NT2/D1 (cell line): ENCODE measurements around the gene PHLDA3.

Experiments
- SUZ12 ChIP-seq: IDR thresholded peaks from 2 replicates; pipeline ENCODE4 v1.6.1; 2011; ENCODE audit not compliant: insufficient read length, insufficient read depth; ENCODE audit errors: extremely low read depth
- YY1 ChIP-seq: IDR thresholded peaks from 2 replicates; pipeline ENCODE4 v1.6.1; 2011; ENCODE audit not compliant: insufficient read length, insufficient read depth
- ZNF274 ChIP-seq: IDR thresholded peaks from 2 replicates; pipeline ENCODE4 v1.6.1; 2011; ENCODE audit warnings: mild to moderate bottlenecking, low read depth, low read length

DNA sequence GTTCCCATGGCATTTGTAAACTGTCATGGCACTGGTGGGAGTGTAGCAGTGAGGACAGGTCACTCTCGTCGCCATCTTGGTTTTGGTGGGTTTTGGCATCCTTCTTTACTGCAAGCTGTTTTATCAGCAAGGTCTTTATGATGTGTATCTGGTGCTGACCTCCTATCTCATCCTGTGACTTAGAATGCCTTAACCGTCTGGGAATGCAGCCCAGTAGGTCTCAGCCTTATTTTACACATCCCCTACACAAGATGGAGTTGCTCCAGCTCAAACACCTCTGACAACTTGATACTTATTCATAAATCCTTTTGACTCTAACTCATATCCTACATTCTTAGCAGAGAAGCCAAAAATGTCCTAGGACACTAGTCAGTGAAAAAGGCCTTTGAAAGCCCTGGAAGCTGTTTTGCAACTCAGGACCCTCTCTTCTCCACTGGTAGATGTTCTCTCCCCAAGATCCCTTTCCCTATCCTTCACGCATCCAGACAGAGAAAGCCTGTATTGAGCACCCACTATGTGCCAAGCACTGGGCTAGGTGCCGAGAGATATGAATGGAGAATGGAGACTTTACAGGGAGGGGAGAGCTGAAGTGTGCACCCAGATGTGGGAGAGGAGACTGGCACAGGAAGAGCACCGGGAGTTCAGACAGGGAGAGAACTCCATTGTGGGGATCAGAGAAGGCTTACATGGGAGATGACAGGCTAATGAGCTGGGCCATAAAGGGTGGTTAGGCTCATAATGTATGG lies 44.7 kb upstream of the PHLDA3 start:
- TF ChIP-seq ZNF274: no peak
- TF ChIP-seq SUZ12: no peak
- no peak for TF ChIP-seq YY1
